Measurements from ENCODE around the gene BMPR2. TPM values are rescaled to one million over a fixed set of nuclear protein-coding genes. Genes with fewer than 3 reads are reported as not detected.

The BMPR2 gene
- total and polyA plus RNA-seq, 2 of the 8 experiments (the other 6 are each of a cell fraction or from before 2014, with no cell fraction given) = 5.5 to 19.8 TPM

GRCh38 chr2:202574541-202574940, 198.4 kb downstream of the BMPR2 start:
- no peak overlapping the region for H3K27ac ChIP-seq (ENCODE audit: low read depth, low read length)
- no peak overlapping the region for H2BK15ac ChIP-seq (ENCODE audit: low read length)
- no peak overlapping the region for H2BK12ac ChIP-seq (ENCODE audit: low read depth, low read length)
- H2AFZ ChIP-seq (ENCODE audit: low read length) = no peak overlapping the region
- H3K4me2 ChIP-seq (ENCODE audit: insufficient read depth in 1 of 2, low read depth in 2 of 2, low read length in 2 of 2) = no peak overlapping the region
- DNase-seq (ENCODE audit: low read depth in 1 of 2, low spot score in 2 of 2) (no peak), FAIRE-seq (no peak)
- no peaks in the 10 kb centered on the region for H4K20me1 ChIP-seq (replicated peaks in 1 of 2; ENCODE audit: control insufficient read depth in 1 of 2, insufficient read depth in 2 of 2, low read length in 2 of 2)
- H3K56ac ChIP-seq (replicated peaks; ENCODE audit: insufficient read length, low read depth, low read length) = no peak overlapping the region
- H3K27me3 ChIP-seq (replicated peaks in 1 of 4; ENCODE audit: control insufficient read depth in 3 of 4, extremely low read depth in 1 of 4, insufficient read depth in 3 of 4, low read length in 3 of 4) = no peaks in the 10 kb centered on the region
- H3K4me1 ChIP-seq (replicated peaks in 1 of 4; ENCODE audit: control insufficient read depth in 3 of 4, insufficient read depth in 4 of 4, low read length in 3 of 4) = no peaks in the 10 kb centered on the region
- no peak overlapping the region for H4K8ac ChIP-seq (ENCODE audit: extremely low read depth, insufficient read depth, low read length)
- no peak overlapping the region for H4K5ac ChIP-seq (ENCODE audit: insufficient read length, low read depth, low read length)
- H3K79me2 ChIP-seq (ENCODE audit: control insufficient read depth in 1 of 2, insufficient read depth in 2 of 2, low read length in 2 of 2) = no peaks in the 10 kb centered on the region
- WGBS, 2 experiments (ENCODE audit: extremely low coverage in 1 of 2, insufficient coverage in 1 of 2, insufficient read length in 1 of 2, insufficient replicate concordance in 2 of 2, low coverage in 1 of 2, low lambda C conversion rate in 2 of 2, missing lambda C conversion rate in 1 of 2) = 93% methylated on average over 2 of the region's 2 CpGs; no CpG with 5 or more reads in 1 of the 2 experiments
- no peak overlapping the region for H3K9ac ChIP-seq (replicated peaks in 1 of 4; ENCODE audit: extremely low read depth in 1 of 4, low read depth in 3 of 4, low read length in 3 of 4)
- H2BK120ac ChIP-seq (replicated peaks; ENCODE audit: low read depth, low read length) = no peak overlapping the region
- H3K18ac ChIP-seq (ENCODE audit: extremely low read depth, low read length) = no peak overlapping the region
- no peaks in the 10 kb centered on the region for H3K36me3 ChIP-seq (ENCODE audit: control insufficient read depth in 2 of 4, insufficient read depth in 4 of 4, low read length in 3 of 4)
- H4K91ac ChIP-seq (replicated peaks; ENCODE audit: insufficient read length, low read length) = no peak overlapping the region
- ChIA-PET POLR2A (ENCODE audit: partially characterized antibody) (no interaction called here), CTCF (ENCODE audit: partially characterized antibody) (interaction anchor here (0.6 to 2.4 kb wide), 13 partner anchors 10 to 605 kb away, joined by 3 to 21 read pairs (median 3); no protein-coding TSS in a partner anchor)
- no peak overlapping the region for H3K4me3 ChIP-seq (ENCODE audit: extremely low read depth in 1 of 4, insufficient read depth in 2 of 4, low read depth in 3 of 4, low read length in 4 of 4)
- no peak for TF ChIP-seq SIN3A (conservative IDR thresholded peaks at IDR 0.05 in 1 of 2, IDR thresholded peaks at IDR 0.05 in 1 of 2; ENCODE audit: low read depth in 1 of 2, low read length in 2 of 2)
- TF ChIP-seq KDM5A (IDR thresholded peaks at IDR 0.05; ENCODE audit: low read length) = no peak
- TF ChIP-seq RAD21 (IDR thresholded peaks at IDR 0.05 in 1 of 2, conservative IDR thresholded peaks at IDR 0.05 in 1 of 2; ENCODE audit: low read depth in 2 of 2, low read length in 2 of 2) = no peak
- TF ChIP-seq RXRA (IDR thresholded peaks at IDR 0.05; ENCODE audit: insufficient read depth, low read depth, low read length) = no peak
- TF ChIP-seq CTBP2 (IDR thresholded peaks at IDR 0.05; ENCODE audit: borderline replicate concordance, insufficient read depth, insufficient read length, low read length) = no peak
- no peak for TF ChIP-seq CBX5 (IDR thresholded peaks at IDR 0.05; ENCODE audit: low read depth, low read length)
- no peak for TF ChIP-seq GABPA (IDR thresholded peaks at IDR 0.05; ENCODE audit: borderline replicate concordance, insufficient read depth, low read length)
- no peak for TF ChIP-seq BRCA1 (IDR thresholded peaks at IDR 0.05; ENCODE audit: low read depth, low read length)
- TF ChIP-seq YY1 (IDR thresholded peaks at IDR 0.05; ENCODE audit: low read depth, low read length) = no peak
- TF ChIP-seq SAP30 (IDR thresholded peaks at IDR 0.05; ENCODE audit: insufficient read depth, insufficient replicate concordance, low read length) = no peak
- no peak for TF ChIP-seq ZNF274 (IDR thresholded peaks at IDR 0.05; ENCODE audit: borderline replicate concordance, extremely low read depth, low read length)
- no peak for TF ChIP-seq KDM1A (IDR thresholded peaks at IDR 0.05; ENCODE audit: borderline replicate concordance, low read length)
- TF ChIP-seq SP2 (IDR thresholded peaks at IDR 0.05; ENCODE audit: low read length) = no peak
- no peak overlapping the region for H3K4ac ChIP-seq (replicated peaks; ENCODE audit: insufficient read length, low read depth, low read length)
- no peak overlapping the region for H3K14ac ChIP-seq (ENCODE audit: insufficient read length)
- no peak overlapping the region for H2BK20ac ChIP-seq (ENCODE audit: low read length)
- no peaks in the 10 kb centered on the region for H3K9me3 ChIP-seq (ENCODE audit: insufficient read depth in 2 of 2, low read depth in 1 of 2, low read length in 1 of 2)
- no peaks in the 10 kb centered on the region for H3K23me2 ChIP-seq (ENCODE audit: low read depth, low read length)
- no peak overlapping the region for H2BK5ac ChIP-seq (ENCODE audit: low read depth, low read length)
- H2AK5ac ChIP-seq (ENCODE audit: low read depth, low read length) = no peak overlapping the region
- no peak overlapping the region for H3K23ac ChIP-seq (ENCODE audit: insufficient read length)
- H3K79me1 ChIP-seq (ENCODE audit: low read depth, low read length) = no peaks in the 10 kb centered on the region
